Measurements from ENCODE around the gene SPOCK2. TPM values are rescaled to one million over a fixed set of nuclear protein-coding genes. Genes with fewer than 3 reads are reported as not detected.

Gene SPOCK2
- total RNA-seq, 1 experiment from 2014 or later, result 0.32 TPM

- TF ChIP-seq, protein P1, sequence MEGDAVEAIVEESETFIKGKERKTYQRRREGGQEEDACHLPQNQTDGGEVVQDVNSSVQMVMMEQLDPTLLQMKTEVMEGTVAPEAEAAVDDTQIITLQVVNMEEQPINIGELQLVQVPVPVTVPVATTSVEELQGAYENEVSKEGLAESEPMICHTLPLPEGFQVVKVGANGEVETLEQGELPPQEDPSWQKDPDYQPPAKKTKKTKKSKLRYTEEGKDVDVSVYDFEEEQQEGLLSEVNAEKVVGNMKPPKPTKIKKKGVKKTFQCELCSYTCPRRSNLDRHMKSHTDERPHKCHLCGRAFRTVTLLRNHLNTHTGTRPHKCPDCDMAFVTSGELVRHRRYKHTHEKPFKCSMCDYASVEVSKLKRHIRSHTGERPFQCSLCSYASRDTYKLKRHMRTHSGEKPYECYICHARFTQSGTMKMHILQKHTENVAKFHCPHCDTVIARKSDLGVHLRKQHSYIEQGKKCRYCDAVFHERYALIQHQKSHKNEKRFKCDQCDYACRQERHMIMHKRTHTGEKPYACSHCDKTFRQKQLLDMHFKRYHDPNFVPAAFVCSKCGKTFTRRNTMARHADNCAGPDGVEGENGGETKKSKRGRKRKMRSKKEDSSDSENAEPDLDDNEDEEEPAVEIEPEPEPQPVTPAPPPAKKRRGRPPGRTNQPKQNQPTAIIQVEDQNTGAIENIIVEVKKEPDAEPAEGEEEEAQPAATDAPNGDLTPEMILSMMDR (conservative IDR thresholded peaks at IDR 0.05; ENCODE audit: low read depth, low read length), result no peak
- no peak for TF ChIP-seq EZH2 (IDR thresholded peaks at IDR 0.05; ENCODE audit: borderline replicate concordance, low read depth, low read length, poor library complexity, severe bottlenecking)
- H3K36me3 ChIP-seq (ENCODE audit: insufficient read depth, low read length, poor library complexity, severe bottlenecking), result no peaks in the 10 kb centered on the region
- ChIA-PET CTCF (no interaction called here), POLR2A (ENCODE audit: low non-redundant PET) (no interaction called here)
- BruUV-seq (replicated peaks), result no TSS peak
- H3K27me3 ChIP-seq (replicated peaks; ENCODE audit: insufficient read depth, low read depth, low read length, poor library complexity), result peaks cover 6% of the 10 kb centered on the region
- no peaks in the 10 kb centered on the region for H3K9me3 ChIP-seq (ENCODE audit: low read depth, low read length, poor library complexity, severe bottlenecking)
- no peak overlapping the region for H3K4me3 ChIP-seq (ENCODE audit: low read depth, low read length, poor library complexity, severe bottlenecking)
- intact Hi-C loops (cut with micrococcal nuclease; ENCODE audit: unreplicated experiment), result no loop called here
- H3K27ac ChIP-seq (ENCODE audit: low read depth, low read length, poor library complexity, severe bottlenecking), result no peak overlapping the region
- no peak for DNase-seq (ENCODE audit: low spot score)
- H3K4me1 ChIP-seq (ENCODE audit: insufficient read depth, low read length, poor library complexity, severe bottlenecking), result peaks cover 13% of the 10 kb centered on the region
Measured at GRCh38 chr10:72093450-72093849, 5.1 kb upstream of the SPOCK2 start.

DNA sequence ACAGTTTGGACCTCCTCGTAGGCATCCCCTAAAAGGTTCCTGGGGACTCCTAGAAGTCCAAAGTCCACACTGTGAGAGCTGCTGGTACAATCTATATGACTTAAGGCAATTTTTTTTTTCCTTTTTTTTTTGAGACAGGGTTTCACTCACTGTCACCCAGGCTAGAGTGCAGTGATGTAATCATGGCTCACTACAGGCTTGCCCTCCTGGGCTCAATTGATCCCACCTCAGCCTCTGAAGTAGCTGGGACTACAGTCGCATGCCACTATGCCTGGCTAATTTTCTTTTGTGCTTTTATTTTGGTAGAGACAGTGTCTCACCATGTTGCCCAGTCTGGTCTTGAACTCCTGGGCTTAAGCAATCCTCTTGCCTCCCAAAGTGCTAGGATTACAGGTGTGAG, 4.6 kb upstream of the SPOCK2 start:
- Histone ChIP-seq H3K36me3 (ENCODE audit: insufficient read depth, low read length, poor library complexity, severe bottlenecking) (no peaks in the 10 kb centered on the region), H3K9me3 (ENCODE audit: low read depth, low read length, poor library complexity, severe bottlenecking) (no peaks in the 10 kb centered on the region), H3K27ac (ENCODE audit: low read depth, low read length, poor library complexity, severe bottlenecking) (no peak overlapping the region), H3K4me1 (ENCODE audit: insufficient read depth, low read length, poor library complexity, severe bottlenecking) (peaks cover 14% of the 10 kb centered on the region), H3K27me3 (replicated peaks; ENCODE audit: insufficient read depth, low read depth, low read length, poor library complexity) (peaks cover 11% of the 10 kb centered on the region), H3K4me3 (ENCODE audit: low read depth, low read length, poor library complexity, severe bottlenecking) (no peak overlapping the region)
- intact Hi-C loops (cut with micrococcal nuclease; ENCODE audit: unreplicated experiment), result no loop called here
- no peak for TF ChIP-seq EZH2 (IDR thresholded peaks at IDR 0.05; ENCODE audit: borderline replicate concordance, low read depth, low read length, poor library complexity, severe bottlenecking)
- TF ChIP-seq, protein P1 (conservative IDR thresholded peaks at IDR 0.05; ENCODE audit: low read depth, low read length), result no peak
- BruUV-seq (replicated peaks), result no TSS peak
- CTCF ChIA-PET, result no interaction called here
- DNase-seq (ENCODE audit: low spot score), result no peak
- POLR2A ChIA-PET (ENCODE audit: low non-redundant PET), result no interaction called here

- TF ChIP-seq, protein P1 (conservative IDR thresholded peaks at IDR 0.05; ENCODE audit: low read depth, low read length), result no peak
- no peak for TF ChIP-seq EZH2 (IDR thresholded peaks at IDR 0.05; ENCODE audit: borderline replicate concordance, low read depth, low read length, poor library complexity, severe bottlenecking)
- no peak overlapping the region for H3K4me3 ChIP-seq (ENCODE audit: low read depth, low read length, poor library complexity, severe bottlenecking)
- intact Hi-C loops (cut with micrococcal nuclease; ENCODE audit: unreplicated experiment), result no loop called here
- peaks cover 18% of the 10 kb centered on the region for H3K4me1 ChIP-seq (ENCODE audit: insufficient read depth, low read length, poor library complexity, severe bottlenecking)
- H3K9me3 ChIP-seq (ENCODE audit: low read depth, low read length, poor library complexity, severe bottlenecking), result no peaks in the 10 kb centered on the region
- peaks cover 17% of the 10 kb centered on the region for H3K27me3 ChIP-seq (replicated peaks; ENCODE audit: insufficient read depth, low read depth, low read length, poor library complexity)
- no peak overlapping the region for H3K27ac ChIP-seq (ENCODE audit: low read depth, low read length, poor library complexity, severe bottlenecking)
- BruUV-seq (replicated peaks), result no TSS peak
- ChIA-PET CTCF (no interaction called here), POLR2A (ENCODE audit: low non-redundant PET) (no interaction called here)
- DNase-seq (ENCODE audit: low spot score), result no peak
- H3K36me3 ChIP-seq (ENCODE audit: insufficient read depth, low read length, poor library complexity, severe bottlenecking), result no peaks in the 10 kb centered on the region
Measured at GRCh38 chr10:72092171-72092924, 4.0 kb upstream of the SPOCK2 start.
